Fibroblast of lung (primary cell): ENCODE results near the gene GRK5.

ENCODE experiments used
- CTCF ChIP-seq, 2 donors: IDR thresholded peaks in 1 of 2; conservative IDR thresholded peaks in 1 of 2; 1 replicate in 1 of 2; 2 replicates in 1 of 2; pipeline ENCODE4 v1.5.1; 2011 to 2012; ENCODE audit warnings: low read length in 2 of 2, control low read depth in 1 of 2, inconsistent platforms in 1 of 2, low read depth in 1 of 2, mild to moderate bottlenecking in 1 of 2
- EZH2 ChIP-seq: IDR thresholded peaks from 2 replicates; pipeline ENCODE4 v1.5.1; 2012; ENCODE audit warnings: low read length, control low read depth, mild to moderate bottlenecking; ENCODE audit errors: missing control alignments

- no peak for TF ChIP-seq CTCF (conservative IDR thresholded peaks at IDR 0.05 in 1 of 2, IDR thresholded peaks at IDR 0.05 in 1 of 2; ENCODE audit: low read depth in 1 of 2, low read length in 2 of 2)
- TF ChIP-seq EZH2 = no peak
Measured at GRCh38 chr10:119449760-119450461, 242.5 kb downstream of the GRK5 start.
